Liver (tissue), 9 donors: ENCODE results near the gene CCDC40. TPM values are rescaled to one million over a fixed set of nuclear protein-coding genes. Genes with fewer than 3 reads are reported as not detected.

Experiments
- DNase-seq: peaks from one replicate; pipeline ENCODE4 v3.0.0-alpha.2; 2017; ENCODE audit warnings: low spot score
- H3K27ac ChIP-seq, 2 donors: one replicate each; pipeline ENCODE4 v1.7.0; 2013; ENCODE audit warnings: inconsistent platforms in 2 of 2, low read length in 2 of 2, control low read depth in 1 of 2, low read depth in 1 of 2, mild to moderate bottlenecking in 1 of 2
- H3K27me3 ChIP-seq, 4 donors: one replicate each; pipeline versions ENCODE4 v1.6.1 to v1.7.0; 2013; ENCODE audit warnings: low read length in 3 of 4, inconsistent platforms in 1 of 4, mild to moderate bottlenecking in 1 of 4, moderate library complexity in 1 of 4; ENCODE audit not compliant: control insufficient read depth in 4 of 4, insufficient read depth in 4 of 4
- H3K36me3 ChIP-seq, 4 donors: one replicate each; pipeline versions ENCODE4 v1.6.1 to v1.7.0; 2013; ENCODE audit warnings: low read length in 3 of 4, mild to moderate bottlenecking in 3 of 4, low read depth in 1 of 4, moderate library complexity in 1 of 4; ENCODE audit not compliant: control insufficient read depth in 4 of 4, insufficient read depth in 3 of 4
- H3K4me1 ChIP-seq, 4 donors: one replicate each; pipeline versions ENCODE4 v1.6.1 to v1.7.0; 2013; ENCODE audit warnings: low read length in 3 of 4, mild to moderate bottlenecking in 3 of 4, moderate library complexity in 1 of 4; ENCODE audit not compliant: control insufficient read depth in 4 of 4, insufficient read depth in 4 of 4
- H3K4me3 ChIP-seq, 3 donors: one replicate each; pipeline versions ENCODE4 v1.6.1 to v1.7.0; 2013; ENCODE audit warnings: low read length in 3 of 3, control low read depth in 1 of 3, low read depth in 1 of 3, mild to moderate bottlenecking in 1 of 3
- H3K9ac ChIP-seq, 2 donors: one replicate each; pipeline ENCODE4 v1.7.0; 2013; ENCODE audit warnings: low read length in 2 of 2, mild to moderate bottlenecking in 2 of 2, moderate library complexity in 2 of 2, control low read depth in 1 of 2, low read depth in 1 of 2
- H3K9me3 ChIP-seq, 4 donors: one replicate each; pipeline versions ENCODE4 v1.6.1 to v1.7.0; 2013; ENCODE audit warnings: low read length in 3 of 4; ENCODE audit not compliant: control insufficient read depth in 4 of 4
- ATF3 ChIP-seq: IDR thresholded peaks from 2 replicates; pipeline ENCODE4 v1.6.1; 2016; ENCODE audit warnings: antibody characterized with exemption
- CTCF ChIP-seq: fragments of 150-350 bp; IDR thresholded peaks from 2 replicates; pipeline ENCODE4 v1.5.1; 2017; ENCODE audit warnings: improper control_type of control experiment, low read depth, low read length; ENCODE audit not compliant: missing input control
- EGR1 ChIP-seq, 2 donors: IDR thresholded peaks; 2 replicates each; pipeline ENCODE4 v1.6.1; 2016 to 2018; ENCODE audit warnings: antibody characterized with exemption in 2 of 2, low read depth in 2 of 2
- FOXA1 ChIP-seq: IDR thresholded peaks from 2 replicates; pipeline ENCODE4 v1.6.1; 2016; ENCODE audit warnings: antibody characterized with exemption
- FOXA2 ChIP-seq: IDR thresholded peaks from 2 replicates; pipeline ENCODE4 v1.6.1; 2016; ENCODE audit warnings: antibody characterized with exemption
- GABPA ChIP-seq, 2 donors: IDR thresholded peaks in 1 of 2; conservative IDR thresholded peaks in 1 of 2; 2 replicates each; pipeline ENCODE4 v1.6.1; 2016; ENCODE audit warnings: antibody characterized with exemption in 2 of 2, mild to moderate bottlenecking in 1 of 2, moderate library complexity in 1 of 2
- HNF4A ChIP-seq, 2 donors: conservative IDR thresholded peaks; 2 replicates each; pipeline ENCODE4 v1.6.1; 2016; ENCODE audit warnings: antibody characterized with exemption in 2 of 2, mild to moderate bottlenecking in 2 of 2
- HNF4G ChIP-seq: IDR thresholded peaks from 2 replicates; pipeline ENCODE4 v1.6.1; 2016; ENCODE audit warnings: antibody characterized with exemption
- JUND ChIP-seq, 2 donors: IDR thresholded peaks; 2 replicates each; pipeline ENCODE4 v1.6.1; 2016; ENCODE audit warnings: antibody characterized with exemption in 2 of 2
- MAX ChIP-seq: IDR thresholded peaks from 2 replicates; pipeline ENCODE4 v1.6.1; 2016; ENCODE audit warnings: antibody characterized with exemption
- NR2F2 ChIP-seq: IDR thresholded peaks from 2 replicates; pipeline ENCODE4 v1.6.1; 2016; ENCODE audit warnings: antibody characterized with exemption
- REST ChIP-seq: IDR thresholded peaks from 2 replicates; pipeline ENCODE4 v1.6.1; 2016; ENCODE audit warnings: antibody characterized with exemption, mild to moderate bottlenecking
- RXRA ChIP-seq, 2 donors: IDR thresholded peaks; 2 replicates each; pipeline ENCODE4 v1.6.1; 2017 to 2018; ENCODE audit warnings: antibody characterized with exemption in 2 of 2, mild to moderate bottlenecking in 1 of 2
- SP1 ChIP-seq: IDR thresholded peaks from 2 replicates; pipeline ENCODE4 v1.6.1; 2018; ENCODE audit warnings: antibody characterized with exemption, mild to moderate bottlenecking
- TAF1 ChIP-seq: conservative IDR thresholded peaks from 2 replicates; pipeline ENCODE4 v1.6.1; 2016; ENCODE audit warnings: antibody characterized with exemption, mild to moderate bottlenecking
- YY1 ChIP-seq: IDR thresholded peaks from 2 replicates; pipeline ENCODE4 v1.6.1; 2016; ENCODE audit warnings: antibody characterized with exemption, mild to moderate bottlenecking
- ZBTB33 ChIP-seq: IDR thresholded peaks from 2 replicates; pipeline ENCODE4 v1.6.1; 2016; ENCODE audit warnings: antibody characterized with exemption
- WGBS: extraction: QIAGEN DNeasy Blood & Tissue Kit; methylation state at CpG from one replicate; pipeline ENCODE4 v1.1.7; 2013; 5-methylcytosine and 5-hydroxymethylcytosine counted together
- polyA plus RNA-seq, 2 donors: library from polyadenylated mRNA; stranded (reverse) in 1 of 2; unstranded in 1 of 2; fragments of 200-250 nt in 1 of 2; fragments of >200 nt in 1 of 2; fragmentation: Nextera tagmentation in 1 of 2; extraction: Ambion mirVana in 1 of 2; gene quantifications; one replicate each; pipeline versions ENCODE4 v1.2.1 to v1.2.3, GENCODE V29; 2013 to 2015
- total RNA-seq, 2 donors: library from RNA; depleted of rRNA; stranded (reverse); fragments of >200 nt; gene quantifications; one replicate each; pipeline ENCODE4 v1.2.3, GENCODE V29; 2014
- donor health status: healthy.
- donor health status: healthy.
- donor health status: healthy.
- donor health status: healthy.
- donor health status: healthy.

CCDC40 gene
- total and polyA plus RNA-seq, 4 donors = 0.60 to 3.0 (median 1.4) TPM

- DNase-seq = no peak
- no peaks in the 10 kb centered on the region for H3K27me3 ChIP-seq
- WGBS = 95% methylated on average over 12 of the region's 12 CpGs
- no peak overlapping the region for H3K9ac ChIP-seq
- TF ChIP-seq SP1 (no peak), HNF4A (conservative IDR thresholded peaks at IDR 0.05) (no peak), FOXA2 (no peak), REST (no peak), JUND (IDR thresholded peaks at IDR 0.05) (no peak), YY1 (no peak), ZBTB33 (no peak), RXRA (IDR thresholded peaks at IDR 0.05) (no peak), NR2F2 (no peak), EGR1 (IDR thresholded peaks at IDR 0.05; ENCODE audit: low read depth in 2 of 2) (no peak), FOXA1 (no peak), HNF4G (no peak), TAF1 (no peak), GABPA (IDR thresholded peaks at IDR 0.05 in 1 of 2, conservative IDR thresholded peaks at IDR 0.05 in 1 of 2) (no peak), MAX (no peak), CTCF (no peak), ATF3 (no peak)
- no peak overlapping the region for H3K4me3 ChIP-seq
- H3K36me3 ChIP-seq = no peaks in the 10 kb centered on the region
- no peaks in the 10 kb centered on the region for H3K9me3 ChIP-seq
- peaks cover 13 to 63% (median 46%) of the 10 kb centered on the region in 4 donors for H3K4me1 ChIP-seq
- H3K27ac ChIP-seq = no peak overlapping the region
These were observed 4.6 kb upstream of the CCDC40 start for GRCh38 chr17:80031691-80032430.
